ENCODE results near the gene COPS2.
"Not testable (repeated sequence)": the region's sequence is repeated elsewhere in the genome, so short reads cannot be mapped to it uniquely, and the experiment has no call there.

The COPS2 gene

DNA sequence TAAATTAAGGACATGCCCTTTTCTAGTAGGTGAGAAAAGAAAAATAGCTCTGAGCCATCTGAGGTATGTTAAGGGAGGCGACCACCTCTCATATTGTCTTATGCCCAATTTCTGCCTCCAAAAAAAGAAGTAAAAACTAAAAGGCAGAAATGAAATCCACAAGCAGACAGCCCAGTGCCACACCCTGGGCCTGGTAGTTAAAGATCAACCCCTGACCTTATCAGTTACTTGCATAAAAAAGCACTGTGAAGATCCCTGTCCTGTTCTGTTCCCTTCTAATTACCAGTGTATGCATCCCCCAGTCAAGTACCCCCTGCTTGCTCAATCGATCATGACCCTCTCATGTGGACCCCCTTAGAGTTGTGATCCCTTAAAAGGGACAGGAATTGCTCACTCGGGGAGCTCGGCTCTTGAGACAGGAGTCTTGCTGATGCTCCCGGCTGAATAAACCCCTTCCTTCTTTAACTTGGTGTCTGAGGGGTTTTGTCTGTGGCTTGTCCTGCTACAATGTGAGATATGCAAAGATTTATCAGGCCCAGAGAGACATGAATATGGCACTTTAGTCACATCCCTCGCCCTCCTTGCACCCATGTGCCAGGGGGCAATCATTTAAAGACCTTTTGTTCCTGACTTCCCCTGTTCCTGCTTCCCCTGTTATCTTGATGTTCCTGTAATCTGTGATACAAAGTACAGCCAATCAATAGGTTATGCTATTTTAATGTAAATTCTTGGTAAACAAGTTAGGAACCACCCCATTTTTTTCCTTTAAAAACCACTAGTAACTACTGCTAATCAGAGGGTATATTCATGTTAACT, 20.4 kb upstream of the COPS2 start:
- H3K4me1 ChIP-seq = peaks cover 25% of the 10 kb centered on the region
- DNase-seq (ENCODE audit: low spot score in 2 of 2); H3K36me3 ChIP-seq (replicated peaks); in situ Hi-C loops (cut with MboI; ENCODE audit: low sequenced_read_pairs); H3K9me3 ChIP-seq; H3K27me3 ChIP-seq (ENCODE audit: low read depth); H3K4me3 ChIP-seq: not testable (repeated sequence)

DNA sequence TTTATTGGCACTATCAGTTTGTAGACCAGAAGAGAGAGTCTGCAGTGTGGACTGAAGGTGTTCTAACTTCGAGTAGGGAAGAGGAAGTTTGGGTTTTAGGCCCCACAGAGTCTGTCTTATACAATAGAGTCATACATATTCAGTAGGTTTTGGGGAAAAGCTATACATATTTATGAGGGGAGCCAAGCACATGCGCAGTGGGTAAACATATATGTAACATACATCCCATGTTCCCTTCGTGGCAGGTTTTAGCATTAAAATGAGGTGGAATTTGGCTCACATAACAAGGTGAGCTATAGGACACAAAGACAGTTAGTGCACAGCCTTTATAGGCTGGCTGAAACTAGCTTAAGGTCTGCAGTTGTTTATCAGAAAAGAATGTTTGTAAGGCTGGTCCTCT, 19.5 kb upstream of the COPS2 start:
- Histone ChIP-seq H3K9me3 (peaks cover 2% of the 10 kb centered on the region; the same call in 1 of the 2 replicates), H3K4me3 (no peak overlapping the region), H3K4me1 (peaks cover 16% of the 10 kb centered on the region), H3K27me3 (ENCODE audit: low read depth) (no peaks in the 10 kb centered on the region), H3K36me3 (replicated peaks) (no peaks in the 10 kb centered on the region)
- DNase-seq (ENCODE audit: low spot score in 2 of 2) = no peak
- in situ Hi-C loops (cut with MboI; ENCODE audit: low sequenced_read_pairs) = no loop called here

DNA sequence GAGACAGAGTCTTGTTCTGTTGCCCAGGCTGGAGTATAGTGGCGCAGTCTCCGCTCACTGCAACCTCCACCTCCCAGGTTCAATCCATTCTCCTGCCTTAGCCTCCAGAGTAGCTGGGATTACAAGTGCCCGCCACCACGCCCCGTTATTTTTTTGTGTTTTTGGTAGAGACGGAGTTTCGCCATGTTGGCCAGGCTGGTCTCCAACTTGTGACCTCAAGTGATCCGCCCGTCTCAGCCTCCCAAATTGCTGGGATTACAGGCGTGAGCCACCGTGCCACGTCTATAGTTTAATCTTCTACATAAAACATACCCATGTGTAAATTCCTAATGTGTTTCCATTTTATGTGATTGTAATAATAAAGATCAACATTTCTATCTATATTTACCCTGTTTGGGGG, 16.4 kb upstream of the COPS2 start:
- peak overlapping the region; percentile 57 for H3K4me3 ChIP-seq
- no peaks in the 10 kb centered on the region for H3K36me3 ChIP-seq (replicated peaks)
- peak in 1 of 2 experiments; percentile 31 for DNase-seq (ENCODE audit: low spot score in 2 of 2)
- no peaks in the 10 kb centered on the region for H3K27me3 ChIP-seq (ENCODE audit: low read depth)
- peaks cover 2% of the 10 kb centered on the region; the same call in 1 of the 2 replicates for H3K9me3 ChIP-seq
- peaks cover 8% of the 10 kb centered on the region for H3K4me1 ChIP-seq
- in situ Hi-C loops (cut with MboI; ENCODE audit: low sequenced_read_pairs) = no loop called here

DNA sequence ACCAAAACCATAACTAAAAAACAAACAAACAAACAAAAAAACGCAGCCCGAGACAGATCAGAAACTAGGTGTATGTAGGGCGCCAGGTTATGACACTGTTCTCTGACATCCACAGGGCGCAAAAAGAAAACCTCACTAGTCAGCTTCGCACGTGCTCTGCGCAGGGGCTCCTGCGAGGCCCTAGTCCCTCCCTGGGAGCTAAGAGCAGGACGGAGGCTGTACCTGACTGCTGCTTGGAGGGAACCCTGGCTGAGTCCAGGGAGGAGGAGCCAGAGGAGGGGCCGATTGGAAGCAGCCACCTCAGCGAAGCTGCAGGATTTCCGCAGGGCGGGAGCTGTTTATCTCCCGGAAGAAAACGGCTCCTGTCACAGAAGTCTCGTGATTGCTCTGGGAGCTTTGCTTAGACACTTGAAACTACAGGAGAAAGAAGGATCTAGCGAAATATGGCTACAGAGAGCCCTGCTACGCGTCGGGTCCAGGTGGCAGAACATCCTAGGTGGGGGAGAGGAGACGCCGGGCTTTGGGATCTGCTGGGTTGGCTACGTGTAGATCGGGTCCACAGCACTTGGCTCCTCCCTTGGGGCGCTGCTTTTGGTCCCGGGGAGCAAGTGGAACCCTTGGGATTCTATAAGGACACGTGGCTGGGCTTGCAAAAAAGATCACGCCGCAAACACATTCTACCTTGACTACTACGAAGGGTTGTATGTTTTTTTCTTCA, 14.6 kb upstream of the COPS2 start, which contains the start of gene GALK2:
TSS of gene GALK2 (plus strand) at position 368 of the 718 bp plus-strand sequence. CDS start at position 444, 76 bp downstream.
- in situ Hi-C loops (cut with MboI; ENCODE audit: low sequenced_read_pairs) = no loop called here
- no peaks in the 10 kb centered on the region for H3K9me3 ChIP-seq
- no peaks in the 10 kb centered on the region for H3K27me3 ChIP-seq (ENCODE audit: low read depth)
- peak; percentile 96 to 97 for DNase-seq (ENCODE audit: low spot score in 2 of 2)
- H3K4me3 ChIP-seq = peak within 1 kb of the TSS; percentile 57
- no peaks in the 10 kb centered on the region for H3K36me3 ChIP-seq (replicated peaks)
- H3K4me1 ChIP-seq = peaks cover 8% of the 10 kb centered on the region

DNA sequence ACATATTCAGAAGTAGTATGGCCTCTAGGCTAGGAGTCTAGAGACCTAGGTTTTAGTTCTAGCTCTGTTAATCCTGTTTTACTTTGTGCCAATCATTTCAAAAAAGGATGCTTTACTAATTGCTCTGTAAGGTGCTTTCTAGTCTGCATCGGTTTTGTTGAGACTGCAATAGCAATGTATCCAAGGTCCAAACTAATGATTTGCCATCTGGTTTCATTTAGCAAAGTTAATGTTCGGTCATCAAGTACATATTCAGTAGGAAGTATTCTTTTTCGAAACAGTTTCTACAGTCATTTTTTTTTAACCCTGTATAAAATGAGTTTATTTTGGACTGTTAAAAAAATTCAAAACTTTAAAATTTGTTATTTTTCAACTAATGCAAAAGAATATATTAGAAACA, 12.6 kb upstream of the COPS2 start:
- in situ Hi-C loops (cut with MboI; ENCODE audit: low sequenced_read_pairs) = no loop called here

DNA sequence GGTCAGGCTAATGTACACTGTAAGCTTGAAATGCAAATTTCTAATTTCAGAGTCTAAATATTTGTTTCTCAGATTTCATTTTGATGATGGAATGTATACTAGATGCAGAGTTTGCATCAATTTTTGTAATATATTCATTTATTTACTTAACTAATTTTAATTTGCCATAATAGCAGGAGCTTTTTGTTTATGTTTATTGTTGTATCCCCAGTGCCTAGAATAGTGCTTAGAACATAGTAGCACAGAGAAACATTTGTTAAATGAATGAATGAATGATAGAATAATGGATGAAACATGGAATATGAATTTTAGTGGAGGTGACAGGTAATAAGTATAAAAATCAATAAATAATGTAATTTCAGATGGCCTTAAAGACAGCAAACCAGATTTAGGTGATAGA, 9.5 kb upstream of the COPS2 start:
- Histone ChIP-seq H3K9me3 (no peaks in the 10 kb centered on the region), H3K27me3 (ENCODE audit: low read depth) (no peaks in the 10 kb centered on the region), H3K4me1 (peaks cover 7% of the 10 kb centered on the region), H3K36me3 (replicated peaks) (no peaks in the 10 kb centered on the region; the same call in 1 of the 2 replicates), H3K4me3 (no peak overlapping the region)
- DNase-seq (ENCODE audit: low spot score in 2 of 2) = no peak
- in situ Hi-C loops (cut with MboI; ENCODE audit: low sequenced_read_pairs) = no loop called here

More for the DNA sequence above, 12.6 kb upstream of the COPS2 start:
- Histone ChIP-seq H3K36me3 (replicated peaks) (no peaks in the 10 kb centered on the region; the same call in 1 of the 2 replicates), H3K4me1 (peaks cover 8% of the 10 kb centered on the region), H3K9me3 (no peaks in the 10 kb centered on the region), H3K27me3 (ENCODE audit: low read depth) (no peaks in the 10 kb centered on the region), H3K4me3 (no peak overlapping the region)
- no peak for DNase-seq (ENCODE audit: low spot score in 2 of 2)

DNA sequence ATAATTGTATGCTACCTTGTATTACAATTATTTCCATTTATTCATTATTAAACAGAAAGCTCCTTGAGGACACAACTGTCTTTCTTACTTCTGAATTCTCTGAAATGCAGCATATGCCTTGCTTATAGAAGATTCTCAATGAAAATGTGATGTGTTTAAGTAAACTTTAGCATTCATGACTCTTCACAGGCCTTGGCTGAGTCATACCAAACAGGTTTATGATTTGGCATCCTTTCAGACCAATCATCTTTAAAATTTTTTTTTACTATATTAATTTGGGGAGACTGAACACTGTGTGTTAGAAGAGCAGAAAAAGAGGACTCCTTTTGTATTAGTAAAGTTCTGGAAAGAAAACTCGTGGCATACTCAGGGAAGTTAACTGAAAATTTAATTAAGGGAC, 8.3 kb upstream of the COPS2 start:
- Histone ChIP-seq H3K9me3 (no peaks in the 10 kb centered on the region), H3K27me3 (ENCODE audit: low read depth) (no peaks in the 10 kb centered on the region), H3K4me1 (peaks cover 2% of the 10 kb centered on the region; the same call in 1 of the 2 replicates), H3K36me3 (replicated peaks) (no peaks in the 10 kb centered on the region; the same call in 1 of the 2 replicates), H3K4me3 (no peak overlapping the region)
- DNase-seq (ENCODE audit: low spot score in 2 of 2) = no peak
- in situ Hi-C loops (cut with MboI; ENCODE audit: low sequenced_read_pairs) = no loop called here

DNA sequence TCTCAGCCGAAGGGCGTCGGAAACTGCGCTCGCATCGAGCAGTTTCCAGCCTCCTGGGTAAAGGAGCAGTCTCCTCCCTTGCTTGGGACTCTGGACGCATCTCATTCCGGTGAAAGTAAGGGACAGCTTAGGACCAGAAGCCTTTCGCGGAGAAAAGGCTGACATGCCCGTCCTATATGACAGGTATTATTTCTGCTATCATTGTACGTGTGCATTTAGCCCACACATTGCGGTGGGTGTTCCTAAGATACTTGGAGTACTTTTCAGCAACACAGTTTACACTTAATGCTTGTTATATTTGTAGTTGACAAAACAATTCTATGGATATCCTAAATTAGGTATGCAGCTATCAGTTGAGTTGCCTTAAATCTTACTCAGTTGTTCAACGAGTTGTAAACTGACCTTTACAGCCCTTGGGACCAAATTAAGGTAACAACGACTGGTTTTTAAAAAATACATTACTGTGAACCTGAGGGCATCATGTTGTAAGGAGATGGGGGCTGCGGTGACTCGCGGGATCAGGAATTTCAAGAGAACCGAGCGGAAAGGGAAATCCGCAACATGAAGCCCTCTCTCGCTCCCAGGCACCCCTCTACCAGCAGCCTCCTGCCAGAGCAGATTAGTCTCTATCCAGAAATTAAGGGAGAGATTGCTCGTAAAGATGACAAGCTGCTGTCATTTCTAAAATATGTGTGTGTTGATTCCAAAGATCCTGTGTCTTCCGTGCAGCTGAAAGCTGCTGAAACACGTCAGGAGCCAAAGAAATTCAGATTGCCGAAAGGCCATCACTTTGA, 632 bp upstream of the COPS2 start:
- H3K36me3 ChIP-seq (replicated peaks) = no peaks in the 10 kb centered on the region
- H3K9me3 ChIP-seq = no peaks in the 10 kb centered on the region
- peak in 1 of 2 experiments; percentile 27 for DNase-seq (ENCODE audit: low spot score in 2 of 2)
- peak overlapping the region; percentile 83 for H3K4me3 ChIP-seq
- in situ Hi-C loops (cut with MboI; ENCODE audit: low sequenced_read_pairs) = no loop called here
- no peaks in the 10 kb centered on the region for H3K27me3 ChIP-seq (ENCODE audit: low read depth)
- H3K4me1 ChIP-seq = peaks cover 15% of the 10 kb centered on the region

DNA sequence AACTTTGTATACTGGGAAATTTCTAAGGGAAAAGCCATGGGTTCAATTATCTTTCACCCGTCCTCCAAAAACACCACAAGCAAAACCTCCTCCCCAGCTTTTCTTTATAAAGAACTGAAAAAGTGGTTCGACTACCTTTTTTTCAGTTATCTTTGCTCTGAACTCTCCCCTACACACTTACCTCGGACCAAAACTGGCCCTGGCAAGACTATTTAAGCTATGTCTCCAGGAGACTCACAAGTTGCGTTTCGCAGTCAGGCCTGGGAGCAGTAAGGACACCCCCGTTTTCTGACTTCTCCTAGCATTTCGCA, 645 bp downstream of the COPS2 start:
- no peaks in the 10 kb centered on the region for H3K36me3 ChIP-seq (replicated peaks)
- peak overlapping the region; percentile 83 for H3K4me3 ChIP-seq
- no peaks in the 10 kb centered on the region for H3K9me3 ChIP-seq
- peaks cover 13% of the 10 kb centered on the region; the same call in 1 of the 2 replicates for H3K4me1 ChIP-seq
- no peaks in the 10 kb centered on the region for H3K27me3 ChIP-seq (ENCODE audit: low read depth)
- in situ Hi-C loops (cut with MboI; ENCODE audit: low sequenced_read_pairs) = no loop called here
- no peak for DNase-seq (ENCODE audit: low spot score in 2 of 2)

DNA sequence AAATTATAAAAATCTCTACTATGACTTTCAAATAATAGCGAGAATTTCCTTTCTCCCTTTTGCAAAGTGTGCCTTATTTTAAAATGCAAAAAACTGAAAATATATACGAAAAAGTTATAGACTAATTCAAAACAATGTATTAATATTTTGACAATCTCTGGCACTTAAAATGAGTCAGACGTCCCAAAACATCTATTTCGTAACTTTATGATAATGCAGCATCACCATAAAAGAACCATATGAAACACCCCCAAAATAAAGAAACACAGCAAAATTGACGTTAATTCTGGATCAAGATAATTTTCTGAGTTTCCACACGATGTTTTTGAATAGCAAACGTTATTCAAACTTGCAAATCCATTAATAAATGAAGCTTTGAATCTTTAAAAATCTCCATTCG, 1.0 kb downstream of the COPS2 start:
- peaks cover 3% of the 10 kb centered on the region; the same call in 1 of the 2 replicates for H3K36me3 ChIP-seq (replicated peaks)
- peaks cover 13% of the 10 kb centered on the region; the same call in 1 of the 2 replicates for H3K4me1 ChIP-seq
- in situ Hi-C loops (cut with MboI; ENCODE audit: low sequenced_read_pairs) = no loop called here
- no peaks in the 10 kb centered on the region for H3K27me3 ChIP-seq (ENCODE audit: low read depth)
- DNase-seq (ENCODE audit: low spot score in 2 of 2) = no peak
- no peaks in the 10 kb centered on the region for H3K9me3 ChIP-seq
- H3K4me3 ChIP-seq = peak overlapping the region; percentile 83

DNA sequence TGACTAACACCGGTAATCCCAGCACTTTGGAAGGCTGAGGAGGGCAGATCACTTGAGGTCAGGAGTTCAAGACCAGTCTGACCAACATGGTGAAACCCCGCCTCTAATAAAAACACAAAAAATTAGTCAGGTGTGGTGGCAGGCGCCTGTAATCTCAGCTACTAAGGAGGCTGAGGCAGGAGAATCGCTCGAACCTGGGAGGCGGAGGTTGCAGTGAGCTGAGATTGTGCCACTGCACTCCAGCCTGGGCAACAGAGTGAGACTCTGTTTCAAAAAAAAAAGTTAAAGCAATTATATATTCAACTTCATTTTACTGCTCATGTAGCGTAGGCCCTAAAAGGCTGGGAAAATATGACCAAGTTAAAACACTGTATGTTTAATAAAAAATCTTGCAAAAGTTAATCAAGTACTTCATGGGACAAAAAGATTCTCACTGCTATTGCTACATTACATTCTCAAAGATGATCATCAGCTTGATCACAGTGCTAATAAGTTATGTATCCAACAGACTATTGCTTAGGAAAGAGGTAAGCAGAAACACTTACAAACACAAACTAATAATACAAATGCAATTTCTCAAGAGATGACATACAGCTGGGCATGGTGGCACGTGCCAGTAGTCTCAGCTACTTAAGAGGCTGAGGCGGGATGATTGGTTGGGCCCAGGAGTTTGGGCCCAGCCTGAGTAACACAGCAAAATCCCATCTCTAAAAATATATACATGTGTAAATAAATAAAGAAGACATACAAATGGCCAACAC, 2.7 kb downstream of the COPS2 start:
- H3K36me3 ChIP-seq (replicated peaks) = peaks cover 6% of the 10 kb centered on the region; the same call in 1 of the 2 replicates
- no peaks in the 10 kb centered on the region for H3K9me3 ChIP-seq
- in situ Hi-C loops (cut with MboI; ENCODE audit: low sequenced_read_pairs) = no loop called here
- no peaks in the 10 kb centered on the region for H3K27me3 ChIP-seq (ENCODE audit: low read depth)
- H3K4me3 ChIP-seq = no peak overlapping the region
- H3K4me1 ChIP-seq = peaks cover 19% of the 10 kb centered on the region
- DNase-seq (ENCODE audit: low spot score in 2 of 2) = no peak

DNA sequence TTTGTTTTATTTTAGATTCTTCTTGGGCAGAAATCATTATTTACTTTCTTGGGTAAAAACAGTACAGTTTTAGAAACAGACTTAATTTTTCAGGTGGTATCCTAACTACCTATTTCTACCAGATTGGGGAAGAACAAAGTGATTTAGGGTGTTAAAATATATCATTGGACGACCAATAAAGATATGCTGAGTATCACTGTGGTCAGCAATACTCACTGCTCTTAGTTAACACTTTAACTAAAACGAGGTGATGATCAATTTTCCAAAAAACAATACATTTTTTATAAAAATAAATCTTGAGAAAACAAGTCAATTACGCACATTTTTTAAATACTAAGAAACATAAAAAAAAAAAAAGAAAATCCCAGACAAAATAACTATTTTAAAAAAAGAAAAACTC, 3.6 kb downstream of the COPS2 start:
- H3K4me3 ChIP-seq = no peak overlapping the region
- peaks cover 21% of the 10 kb centered on the region for H3K4me1 ChIP-seq
- no peaks in the 10 kb centered on the region for H3K9me3 ChIP-seq
- H3K27me3 ChIP-seq (ENCODE audit: low read depth) = no peaks in the 10 kb centered on the region
- H3K36me3 ChIP-seq (replicated peaks) = peaks cover 6% of the 10 kb centered on the region; the same call in 1 of the 2 replicates
- DNase-seq (ENCODE audit: low spot score in 2 of 2) = no peak
- in situ Hi-C loops (cut with MboI; ENCODE audit: low sequenced_read_pairs) = no loop called here

DNA sequence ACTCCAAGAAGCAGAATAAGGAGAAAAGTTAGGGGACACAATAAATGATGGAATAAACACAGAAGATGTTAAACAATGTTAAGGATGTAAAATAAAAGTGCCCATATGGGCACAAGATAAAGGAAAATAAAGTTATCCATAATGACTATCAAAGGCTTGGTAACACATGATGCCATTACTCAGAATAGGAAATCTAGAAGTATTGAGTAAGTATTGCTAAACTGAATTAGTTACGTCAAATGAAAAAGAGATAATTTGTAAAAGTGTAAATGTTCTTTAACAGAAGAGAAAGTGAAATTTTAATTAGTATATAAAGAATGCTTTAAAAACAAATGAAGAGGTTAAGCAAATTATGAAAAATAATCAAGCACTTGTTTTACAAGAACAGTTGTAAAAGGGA, 6.7 kb downstream of the COPS2 start:
- H3K9me3 ChIP-seq = no peaks in the 10 kb centered on the region
- peaks cover 16% of the 10 kb centered on the region for H3K36me3 ChIP-seq (replicated peaks)
- in situ Hi-C loops (cut with MboI; ENCODE audit: low sequenced_read_pairs) = no loop called here
- peaks cover 25% of the 10 kb centered on the region for H3K4me1 ChIP-seq
- H3K27me3 ChIP-seq (ENCODE audit: low read depth) = no peaks in the 10 kb centered on the region
- DNase-seq (ENCODE audit: low spot score in 2 of 2) = no peak
- no peak overlapping the region for H3K4me3 ChIP-seq

All from HAP-1 (cell line).